HCT116 (cell line): ENCODE results near the gene ZNF521. TPM values are rescaled to one million over a fixed set of nuclear protein-coding genes. Genes with fewer than 3 reads are reported as not detected.

Experiments used
- ATAC-seq: fragments of 200-7000 bp; cut with Tn5 transposase; 2 replicates; pipeline ENCODE4 v1.9.1; 2020; ENCODE audit warnings: mild to moderate bottlenecking, moderate library complexity
- BruUV-seq: library from RNA; stranded (reverse); fragments of 400-500 nt; replicated peaks from 2 replicates; lab custom pipeline; 2021; lab: Mats Ljungman, UMichigan
- CTCF ChIA-PET: fragments of 300-600 bp; sonication (Branson Sonifier 250); formaldehyde crosslinking; loops from one replicate; lab custom pipeline; 2021; ENCODE audit warnings: antibody characterized with exemption; lab: Charles Lee
- POLR2A ChIA-PET: fragments of 300-600, 350-600 bp; sonication (Branson Sonifier 250); formaldehyde crosslinking; loops from one replicate; lab custom pipeline; 2021; ENCODE audit warnings: antibody characterized with exemption; lab: Charles Lee
- RAD21 ChIA-PET, 2 experiments: fragments of 300-600 bp; sonication (Branson Sonifier 250); formaldehyde crosslinking; loops; one replicate each; lab custom pipeline; 2023; ENCODE audit warnings: low total read pairs in 2 of 2; ENCODE audit not compliant: uncharacterized antibody in 2 of 2, unreplicated experiment in 2 of 2, low non-redundant PET in 1 of 2; lab: Charles Lee
- DNase-seq: peaks from one replicate; pipeline ENCODE4 v3.0.0-alpha.2; 2010; ENCODE audit warnings: low read depth, low spot score
- H2AFZ ChIP-seq: fragments of 200-600 bp; shearing (Covaris generic), sonication (generic); 2 replicates; pipeline ENCODE4 v1.6.1; 2017; ENCODE audit warnings: low read depth, mixed run types, mixed read lengths, antibody characterized with exemption, low read length; ENCODE audit not compliant: poor library complexity, severe bottlenecking
- H3K27ac ChIP-seq: 2 replicates; pipeline ENCODE4 v1.5.1; 2012; ENCODE audit warnings: low read depth, low read length
- H3K27me3 ChIP-seq: fragments of 200-600 bp; sonication (generic); 2 replicates; pipeline ENCODE4 v1.6.1; 2016; ENCODE audit warnings: mixed run types, low read length, mixed read lengths; ENCODE audit not compliant: insufficient read depth
- H3K36me3 ChIP-seq, 2 experiments: fragments of 200-500 bp in 1 of 2; fragments of 200-600 bp in 1 of 2; sonication (Bioruptor generic) in 1 of 2; sonication (generic) in 1 of 2; 2 replicates each; pipeline versions ENCODE4 v1.5.1 to v1.6.1; 2014 to 2016; ENCODE audit warnings: low read length in 2 of 2, inconsistent platforms in 1 of 2, mixed read lengths in 1 of 2, mixed run types in 1 of 2; ENCODE audit not compliant: insufficient read depth in 2 of 2, control insufficient read depth in 1 of 2
- H3K4me1 ChIP-seq, 2 experiments: fragments of 200-600 bp in 1 of 2; sonication (generic) in 1 of 2; 2 replicates each; pipeline versions ENCODE4 v1.5.1 to v1.6.1; 2012 to 2017; ENCODE audit warnings: low read length in 2 of 2, inconsistent platforms in 1 of 2, mild to moderate bottlenecking in 1 of 2, mixed read lengths in 1 of 2, mixed run types in 1 of 2, moderate library complexity in 1 of 2; ENCODE audit not compliant: insufficient read depth in 2 of 2, control insufficient read depth in 1 of 2
- H3K4me2 ChIP-seq: fragments of 200-600 bp; sonication (generic); 2 replicates; pipeline ENCODE4 v1.6.1; 2017; ENCODE audit warnings: mixed run types, low read length, mixed read lengths
- H3K4me3 ChIP-seq, 2 experiments: fragments of 200-600 bp in 1 of 2; sonication (generic) in 1 of 2; replicated peaks in 1 of 2; 2 replicates each; pipeline ENCODE4 v1.5.1; 2011 to 2016; ENCODE audit warnings: low read length in 2 of 2, control low read depth in 1 of 2, low read depth in 1 of 2, mild to moderate bottlenecking in 1 of 2, mixed read lengths in 1 of 2, mixed run types in 1 of 2
- H3K79me2 ChIP-seq: fragments of 200-600 bp; sonication (generic); 2 replicates; pipeline ENCODE4 v1.6.1; 2017; ENCODE audit warnings: mild to moderate bottlenecking, mixed run types, low read length, moderate library complexity, mixed read lengths; ENCODE audit not compliant: insufficient read depth
- H3K9ac ChIP-seq: fragments of 200-600 bp; sonication (generic); 2 replicates; pipeline ENCODE4 v1.6.1; 2016; ENCODE audit warnings: low read length, mixed read lengths
- H3K9me2 ChIP-seq: fragments of 200-600 bp; sonication (generic), shearing (Covaris generic); 2 replicates; pipeline ENCODE4 v1.6.1; 2017; ENCODE audit warnings: mixed run types, mild to moderate bottlenecking, moderate library complexity; ENCODE audit not compliant: insufficient read depth
- H3K9me3 ChIP-seq, 2 experiments: fragments of 200-500 bp in 1 of 2; fragments of 200-600 bp in 1 of 2; sonication (Bioruptor generic) in 1 of 2; sonication (generic) in 1 of 2; 2 replicates each; pipeline ENCODE4 v1.6.1; 2014 to 2017; ENCODE audit warnings: low read length in 2 of 2, mixed read lengths in 2 of 2, inconsistent platforms in 1 of 2, low read depth in 1 of 2, mild to moderate bottlenecking in 1 of 2, mixed run types in 1 of 2, moderate library complexity in 1 of 2; ENCODE audit not compliant: control insufficient read depth in 1 of 2, insufficient read depth in 1 of 2
- H4K20me1 ChIP-seq: fragments of 200-600 bp; sonication (generic), shearing (Covaris generic); 2 replicates; pipeline ENCODE4 v1.6.1; 2017; ENCODE audit warnings: mixed run types, mild to moderate bottlenecking, moderate library complexity; ENCODE audit not compliant: insufficient read depth
- CBX3 ChIP-seq: IDR thresholded peaks from 2 replicates; pipeline ENCODE4 v1.6.1; 2012; ENCODE audit warnings: low read depth
- EZH2 ChIP-seq: fragments of 200-600 bp; sonication (generic); IDR thresholded peaks from 2 replicates; pipeline ENCODE4 v1.6.1; 2017; ENCODE audit warnings: antibody characterized with exemption, mixed run types
- EZH2phosphoT487 ChIP-seq: fragments of 200-600 bp; IDR thresholded peaks from 2 replicates; pipeline ENCODE4 v1.6.1; 2018; ENCODE audit warnings: antibody characterized with exemption, borderline replicate concordance
- FOSL1 ChIP-seq: IDR thresholded peaks from 2 replicates; pipeline ENCODE4 v1.6.1; 2012; ENCODE audit warnings: low read depth
- POLR2AphosphoS5 ChIP-seq: IDR thresholded peaks from 2 replicates; pipeline ENCODE4 v1.6.1; 2011; ENCODE audit warnings: mild to moderate bottlenecking, low read depth, low read length, moderate library complexity
- RAD21 ChIP-seq: IDR thresholded peaks from 2 replicates; pipeline ENCODE4 v1.6.1; 2012; ENCODE audit warnings: low read depth, mild to moderate bottlenecking
- SIN3A ChIP-seq: IDR thresholded peaks from 2 replicates; pipeline ENCODE4 v1.6.1; 2012; ENCODE audit warnings: low read depth
- TCF7L2 ChIP-seq: IDR thresholded peaks from 2 replicates; pipeline ENCODE4 v1.7.0; 2011; ENCODE audit warnings: borderline replicate concordance, inconsistent platforms; ENCODE audit not compliant: insufficient read depth, insufficient read length; ENCODE audit errors: extremely low read depth
- YY1 ChIP-seq: IDR thresholded peaks from 2 replicates; pipeline ENCODE4 v1.6.1; 2011; ENCODE audit warnings: low read length, low read depth, moderate library complexity, mild to moderate bottlenecking; ENCODE audit not compliant: insufficient replicate concordance; ENCODE audit errors: extremely low read depth
- ZFX ChIP-seq: fragments of 450-650 bp; IDR thresholded peaks from 2 replicates; pipeline ENCODE4 v1.6.1; 2017
- intact Hi-C: fragments of 100-400 bp; cut with micrococcal nuclease; formaldehyde crosslinking; loops from 2 replicates; pipeline ENCODE4 v1.10.0; 2022
- total RNA-seq: library from RNA; stranded (reverse); gene quantifications from one replicate; pipeline ENCODE4 v1.2.1, GENCODE V29; 2021; ENCODE audit not compliant: unreplicated experiment
- TF ChIP-seq, protein P1 (sequence below): IDR thresholded peaks from 2 replicates; pipeline ENCODE4 v1.6.1; 2011; ENCODE audit warnings: mild to moderate bottlenecking, low read length, moderate library complexity; ENCODE audit not compliant: insufficient replicate concordance; ENCODE audit errors: extremely low read depth
- TF ChIP-seq, protein P2 (sequence below): IDR thresholded peaks from 2 replicates; pipeline ENCODE4 v1.6.1; 2012; ENCODE audit warnings: low read depth

Gene ZNF521
- total RNA-seq, 1 experiment from 2014 or later, result 0.10 TPM

DNA sequence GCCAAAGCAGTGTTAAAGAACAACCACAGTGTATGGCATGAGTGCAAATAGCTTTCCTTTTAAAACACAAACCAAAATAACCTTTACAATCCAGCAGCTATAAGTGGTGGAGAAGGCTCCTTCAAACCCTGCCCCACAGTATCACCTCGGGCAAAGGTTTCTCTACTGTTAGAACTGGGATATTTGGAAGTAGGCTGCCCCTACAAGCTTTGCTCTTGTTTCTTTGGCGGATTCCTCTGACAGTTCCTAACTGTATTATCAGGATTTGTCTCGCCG, 214.8 kb downstream of the ZNF521 start:
- ChIA-PET RAD21 (no interaction called here), POLR2A (no interaction called here), CTCF (no interaction called here)
- no peaks in the 10 kb centered on the region for H3K9me2 ChIP-seq
- H3K79me2 ChIP-seq, result no peaks in the 10 kb centered on the region
- intact Hi-C loops, result no loop called here
- H3K27me3 ChIP-seq, result 0 out of 2 replicates have a peak, but pooled peaks cover 6% of the 10 kb centered on the region
- no peak for TF ChIP-seq FOSL1
- TF ChIP-seq SIN3A, result no peak
- no peak for TF ChIP-seq EZH2
- TF ChIP-seq, protein P1, sequence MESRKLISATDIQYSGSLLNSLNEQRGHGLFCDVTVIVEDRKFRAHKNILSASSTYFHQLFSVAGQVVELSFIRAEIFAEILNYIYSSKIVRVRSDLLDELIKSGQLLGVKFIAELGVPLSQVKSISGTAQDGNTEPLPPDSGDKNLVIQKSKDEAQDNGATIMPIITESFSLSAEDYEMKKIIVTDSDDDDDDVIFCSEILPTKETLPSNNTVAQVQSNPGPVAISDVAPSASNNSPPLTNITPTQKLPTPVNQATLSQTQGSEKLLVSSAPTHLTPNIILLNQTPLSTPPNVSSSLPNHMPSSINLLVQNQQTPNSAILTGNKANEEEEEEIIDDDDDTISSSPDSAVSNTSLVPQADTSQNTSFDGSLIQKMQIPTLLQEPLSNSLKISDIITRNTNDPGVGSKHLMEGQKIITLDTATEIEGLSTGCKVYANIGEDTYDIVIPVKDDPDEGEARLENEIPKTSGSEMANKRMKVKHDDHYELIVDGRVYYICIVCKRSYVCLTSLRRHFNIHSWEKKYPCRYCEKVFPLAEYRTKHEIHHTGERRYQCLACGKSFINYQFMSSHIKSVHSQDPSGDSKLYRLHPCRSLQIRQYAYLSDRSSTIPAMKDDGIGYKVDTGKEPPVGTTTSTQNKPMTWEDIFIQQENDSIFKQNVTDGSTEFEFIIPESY, result no peak
- TF ChIP-seq YY1, result no peak
- no peak for TF ChIP-seq ZFX
- TF ChIP-seq POLR2AphosphoS5, result no peak
- no peak for TF ChIP-seq EZH2phosphoT487
- TF ChIP-seq, protein P2, sequence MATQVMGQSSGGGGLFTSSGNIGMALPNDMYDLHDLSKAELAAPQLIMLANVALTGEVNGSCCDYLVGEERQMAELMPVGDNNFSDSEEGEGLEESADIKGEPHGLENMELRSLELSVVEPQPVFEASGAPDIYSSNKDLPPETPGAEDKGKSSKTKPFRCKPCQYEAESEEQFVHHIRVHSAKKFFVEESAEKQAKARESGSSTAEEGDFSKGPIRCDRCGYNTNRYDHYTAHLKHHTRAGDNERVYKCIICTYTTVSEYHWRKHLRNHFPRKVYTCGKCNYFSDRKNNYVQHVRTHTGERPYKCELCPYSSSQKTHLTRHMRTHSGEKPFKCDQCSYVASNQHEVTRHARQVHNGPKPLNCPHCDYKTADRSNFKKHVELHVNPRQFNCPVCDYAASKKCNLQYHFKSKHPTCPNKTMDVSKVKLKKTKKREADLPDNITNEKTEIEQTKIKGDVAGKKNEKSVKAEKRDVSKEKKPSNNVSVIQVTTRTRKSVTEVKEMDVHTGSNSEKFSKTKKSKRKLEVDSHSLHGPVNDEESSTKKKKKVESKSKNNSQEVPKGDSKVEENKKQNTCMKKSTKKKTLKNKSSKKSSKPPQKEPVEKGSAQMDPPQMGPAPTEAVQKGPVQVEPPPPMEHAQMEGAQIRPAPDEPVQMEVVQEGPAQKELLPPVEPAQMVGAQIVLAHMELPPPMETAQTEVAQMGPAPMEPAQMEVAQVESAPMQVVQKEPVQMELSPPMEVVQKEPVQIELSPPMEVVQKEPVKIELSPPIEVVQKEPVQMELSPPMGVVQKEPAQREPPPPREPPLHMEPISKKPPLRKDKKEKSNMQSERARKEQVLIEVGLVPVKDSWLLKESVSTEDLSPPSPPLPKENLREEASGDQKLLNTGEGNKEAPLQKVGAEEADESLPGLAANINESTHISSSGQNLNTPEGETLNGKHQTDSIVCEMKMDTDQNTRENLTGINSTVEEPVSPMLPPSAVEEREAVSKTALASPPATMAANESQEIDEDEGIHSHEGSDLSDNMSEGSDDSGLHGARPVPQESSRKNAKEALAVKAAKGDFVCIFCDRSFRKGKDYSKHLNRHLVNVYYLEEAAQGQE, result no peak
- no peak for TF ChIP-seq CBX3
- TF ChIP-seq TCF7L2, result no peak
- no peak for TF ChIP-seq RAD21
- no peak overlapping the region for H2AFZ ChIP-seq
- H3K9ac ChIP-seq, result no peak overlapping the region
- BruUV-seq, result no TSS peak
- H3K4me1 ChIP-seq, result no peaks in the 10 kb centered on the region
- H3K4me3 ChIP-seq, result no peak overlapping the region
- H3K27ac ChIP-seq, result no peak overlapping the region
- no peak for ATAC-seq
- no peaks in the 10 kb centered on the region for H3K36me3 ChIP-seq
- no peaks in the 10 kb centered on the region for H4K20me1 ChIP-seq
- no peak overlapping the region for H3K4me2 ChIP-seq
- no peak for DNase-seq
- no peaks in the 10 kb centered on the region; a peak in 1 of 4 replicates for H3K9me3 ChIP-seq
